GM21737 (cell line): ENCODE data around the gene WSB1.
"Not testable (repeated sequence)": the region's sequence is repeated elsewhere in the genome, so short reads cannot be mapped to it uniquely, and the experiment has no call there.

Experiments used
- ATAC-seq: cut with Tn5 transposase; IDR thresholded peaks from one replicate; pipeline ENCODE4 v1.9.1; 2021; ENCODE audit warnings: mild to moderate bottlenecking, moderate library complexity; ENCODE audit not compliant: unreplicated experiment

Gene WSB1

GRCh38 chr17:27279132-27279531, 14.8 kb upstream of the WSB1 start:
- ATAC-seq, result not testable (repeated sequence)

GRCh38 chr17:27280527-27280926, 13.4 kb upstream of the WSB1 start:
- no peak for ATAC-seq

- ATAC-seq, result no peak
These were observed 12.5 kb upstream of the WSB1 start for GRCh38 chr17:27281438-27281837.

- ATAC-seq, result no peak
These were observed 11.8 kb upstream of the WSB1 start for GRCh38 chr17:27282054-27282551.

GRCh38 chr17:27283060-27283459, 10.9 kb upstream of the WSB1 start:
- no peak for ATAC-seq

GRCh38 chr17:27283751-27284150, 10.2 kb upstream of the WSB1 start:
- no peak for ATAC-seq

GRCh38 chr17:27284811-27285415, 9.0 kb upstream of the WSB1 start:
- no peak for ATAC-seq

- no peak for ATAC-seq
These were observed 8.4 kb upstream of the WSB1 start for GRCh38 chr17:27285516-27285915.

GRCh38 chr17:27288183-27288582, 5.7 kb upstream of the WSB1 start:
- ATAC-seq, result no peak

GRCh38 chr17:27289856-27290255, 4.1 kb upstream of the WSB1 start:
- no peak for ATAC-seq

- ATAC-seq, result no peak
These were observed 2.9 kb upstream of the WSB1 start for GRCh38 chr17:27290916-27291598.

- ATAC-seq, result no peak
These were observed 486 bp upstream of the WSB1 start for GRCh38 chr17:27293359-27293897.

- peak; percentile 35 for ATAC-seq
These were observed 1.0 kb downstream of the WSB1 start for GRCh38 chr17:27294689-27295630.

- no peak for ATAC-seq
These were observed 2.0 kb downstream of the WSB1 start for GRCh38 chr17:27295945-27296344.

- no peak for ATAC-seq
These were observed 2.6 kb downstream of the WSB1 start for GRCh38 chr17:27296428-27296979.

GRCh38 chr17:27299384-27300049, 5.6 kb downstream of the WSB1 start:
- no peak for ATAC-seq

GRCh38 chr17:27303734-27304133, 9.8 kb downstream of the WSB1 start:
- no peak for ATAC-seq

- no peak for ATAC-seq
These were observed 12.4 kb downstream of the WSB1 start for GRCh38 chr17:27306276-27306835.

GRCh38 chr17:27310565-27311110, 16.7 kb downstream of the WSB1 start:
- no peak for ATAC-seq

- ATAC-seq, result no peak
These were observed 19.4 kb downstream of the WSB1 start for GRCh38 chr17:27313301-27313700.
